Tibial artery (tissue), 4 donors: ENCODE results near the gene BTF3L4.
"Not testable (repeated sequence)": the region's sequence is repeated elsewhere in the genome, so short reads cannot be mapped to it uniquely, and the experiment has no call there.

Experiments used
- DNase-seq, 2 donors: peaks; one replicate each; pipeline ENCODE4 v3.0.0-alpha.2; 2019
- H3K27ac ChIP-seq, 2 donors: fragments of 200-600 bp; sonication (generic) in 1 of 2; 1 replicate in 1 of 2; 2 replicates in 1 of 2; pipeline ENCODE4 v1.5.1; 2018 to 2019; ENCODE audit warnings: mild to moderate bottlenecking in 1 of 2
- H3K27me3 ChIP-seq, 2 donors: fragments of 200-600 bp; sonication (generic) in 1 of 2; one replicate each; pipeline versions ENCODE4 v1.5.1 to v1.6.0; 2016 to 2019
- H3K36me3 ChIP-seq, 3 donors: fragments of 200-600 bp; sonication (generic) in 2 of 3; one replicate each; pipeline ENCODE4 v1.5.1; 2016 to 2019; ENCODE audit warnings: mild to moderate bottlenecking in 2 of 3
- H3K4me1 ChIP-seq, 4 donors: fragments of 200-600 bp; sonication (generic) in 2 of 4; 1 replicate in 3 of 4; 2 replicates in 1 of 4; pipeline ENCODE4 v1.5.1; 2016 to 2019
- H3K4me3 ChIP-seq, 2 donors: fragments of 200-600 bp; sonication (generic) in 1 of 2; 1 replicate in 1 of 2; 2 replicates in 1 of 2; pipeline ENCODE4 v1.5.1; 2018 to 2019; ENCODE audit warnings: mild to moderate bottlenecking in 2 of 2
- H3K9me3 ChIP-seq, 3 donors: fragments of 200-600 bp; sonication (generic) in 1 of 3; one replicate each; pipeline ENCODE4 v1.5.1; 2016 to 2019
- intact Hi-C: fragments of 100-400 bp; cut with DNase I; formaldehyde crosslinking; loops from one replicate; pipeline ENCODE4 v1.15.0; 2023; ENCODE audit warnings: low total_unique reads
- TF ChIP-seq, protein P1 (sequence below), 2 experiments: fragments of 200-600 bp in 1 of 2; fragments of 450-650 bp in 1 of 2; IDR thresholded peaks; one replicate each; pipeline ENCODE4 v1.5.1; 2017 to 2019; ENCODE audit warnings: antibody characterized with exemption in 2 of 2, mild to moderate bottlenecking in 1 of 2, moderate library complexity in 1 of 2

The BTF3L4 gene

DNA sequence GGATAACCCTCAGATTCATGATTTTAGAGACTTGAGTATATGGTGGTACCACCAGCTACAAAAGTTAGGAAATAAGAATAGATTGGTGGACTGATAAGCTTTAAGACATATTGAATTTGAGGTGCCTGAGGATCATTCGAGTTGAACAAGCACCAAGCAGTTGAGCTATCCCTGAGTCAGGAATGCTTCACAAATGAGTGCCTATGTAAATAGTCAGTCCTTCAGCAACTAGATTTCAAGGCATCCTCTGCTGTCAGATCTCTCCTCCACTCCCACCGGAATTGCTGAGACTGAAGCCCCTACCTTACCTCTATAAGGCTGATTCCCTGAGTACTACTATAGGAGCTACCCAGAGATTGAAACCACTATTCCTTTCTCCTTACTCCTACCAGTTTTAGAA, 7.1 kb downstream of the BTF3L4 start:
- TF ChIP-seq, protein P1, sequence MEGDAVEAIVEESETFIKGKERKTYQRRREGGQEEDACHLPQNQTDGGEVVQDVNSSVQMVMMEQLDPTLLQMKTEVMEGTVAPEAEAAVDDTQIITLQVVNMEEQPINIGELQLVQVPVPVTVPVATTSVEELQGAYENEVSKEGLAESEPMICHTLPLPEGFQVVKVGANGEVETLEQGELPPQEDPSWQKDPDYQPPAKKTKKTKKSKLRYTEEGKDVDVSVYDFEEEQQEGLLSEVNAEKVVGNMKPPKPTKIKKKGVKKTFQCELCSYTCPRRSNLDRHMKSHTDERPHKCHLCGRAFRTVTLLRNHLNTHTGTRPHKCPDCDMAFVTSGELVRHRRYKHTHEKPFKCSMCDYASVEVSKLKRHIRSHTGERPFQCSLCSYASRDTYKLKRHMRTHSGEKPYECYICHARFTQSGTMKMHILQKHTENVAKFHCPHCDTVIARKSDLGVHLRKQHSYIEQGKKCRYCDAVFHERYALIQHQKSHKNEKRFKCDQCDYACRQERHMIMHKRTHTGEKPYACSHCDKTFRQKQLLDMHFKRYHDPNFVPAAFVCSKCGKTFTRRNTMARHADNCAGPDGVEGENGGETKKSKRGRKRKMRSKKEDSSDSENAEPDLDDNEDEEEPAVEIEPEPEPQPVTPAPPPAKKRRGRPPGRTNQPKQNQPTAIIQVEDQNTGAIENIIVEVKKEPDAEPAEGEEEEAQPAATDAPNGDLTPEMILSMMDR (IDR thresholded peaks at IDR 0.05) = no peak
- Histone ChIP-seq H3K9me3 (no peaks in the 10 kb centered on the region), H3K27me3 (no peaks in the 10 kb centered on the region), H3K4me1 (peaks cover 0 to 16% (median 10%) of the 10 kb centered on the region in 4 donors), H3K36me3 (peaks cover 52 to 74% (median 67%) of the 10 kb centered on the region in 3 donors), H3K27ac (no peak overlapping the region), H3K4me3 (no peak overlapping the region)
- no peak for DNase-seq
- intact Hi-C loops = no loop called here

DNA sequence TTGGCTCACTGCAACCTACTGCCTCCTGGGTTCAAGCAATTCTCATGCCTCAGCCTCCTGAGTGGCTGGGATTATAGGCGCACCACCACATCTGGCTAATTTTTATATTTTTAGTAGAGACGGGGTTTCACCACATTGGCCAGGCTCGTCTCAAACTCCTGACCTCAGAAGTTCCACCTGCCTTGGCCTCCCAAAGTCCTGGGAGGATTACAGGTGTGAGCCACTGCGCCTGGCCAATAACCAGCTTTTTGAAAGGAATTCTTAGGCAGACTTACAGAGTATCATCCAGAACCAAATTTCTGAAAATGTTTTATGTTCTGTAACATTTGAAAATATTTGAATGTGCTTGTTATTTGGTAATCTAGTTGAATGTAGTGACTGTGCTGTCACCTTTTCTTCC, 14.6 kb downstream of the BTF3L4 start:
- H3K36me3 ChIP-seq = peaks cover 22 to 47% (median 33%) of the 10 kb centered on the region in 3 donors
- no peak for DNase-seq
- no peak overlapping the region for H3K27ac ChIP-seq
- H3K4me1 ChIP-seq = no peaks in the 10 kb centered on the region
- H3K27me3 ChIP-seq = no peaks in the 10 kb centered on the region
- H3K9me3 ChIP-seq = no peaks in the 10 kb centered on the region
- no peak overlapping the region for H3K4me3 ChIP-seq
- TF ChIP-seq, protein P1 (IDR thresholded peaks at IDR 0.05) = no peak
- intact Hi-C loops = no loop called here

DNA sequence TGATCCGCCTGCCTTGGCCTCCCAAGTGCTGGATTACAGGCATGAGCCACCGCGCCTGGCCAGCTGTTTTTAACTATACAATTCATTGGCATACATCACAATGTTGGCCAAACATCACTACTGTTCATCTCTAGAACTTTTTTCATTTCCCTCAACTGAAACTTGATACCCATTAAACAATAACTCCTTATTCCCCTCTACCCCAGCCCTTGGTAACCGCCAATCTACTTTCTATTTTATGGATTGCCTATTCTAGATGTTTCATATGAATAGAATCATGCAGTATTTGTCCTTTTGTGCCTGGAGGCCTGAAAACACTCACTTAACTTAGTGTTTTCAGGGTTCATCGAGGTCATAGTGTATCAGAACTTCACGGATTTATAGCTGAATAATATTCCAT, 16.2 kb downstream of the BTF3L4 start:
- TF ChIP-seq, protein P1 (IDR thresholded peaks at IDR 0.05) = no peak
- no peaks in the 10 kb centered on the region for H3K4me1 ChIP-seq
- H3K27me3 ChIP-seq = no peaks in the 10 kb centered on the region
- intact Hi-C loops = no loop called here
- H3K4me3 ChIP-seq = no peak overlapping the region
- H3K9me3 ChIP-seq = no peaks in the 10 kb centered on the region
- H3K36me3 ChIP-seq = peaks cover 10 to 44% (median 18%) of the 10 kb centered on the region in 3 donors
- no peak for DNase-seq
- H3K27ac ChIP-seq = no peak overlapping the region

DNA sequence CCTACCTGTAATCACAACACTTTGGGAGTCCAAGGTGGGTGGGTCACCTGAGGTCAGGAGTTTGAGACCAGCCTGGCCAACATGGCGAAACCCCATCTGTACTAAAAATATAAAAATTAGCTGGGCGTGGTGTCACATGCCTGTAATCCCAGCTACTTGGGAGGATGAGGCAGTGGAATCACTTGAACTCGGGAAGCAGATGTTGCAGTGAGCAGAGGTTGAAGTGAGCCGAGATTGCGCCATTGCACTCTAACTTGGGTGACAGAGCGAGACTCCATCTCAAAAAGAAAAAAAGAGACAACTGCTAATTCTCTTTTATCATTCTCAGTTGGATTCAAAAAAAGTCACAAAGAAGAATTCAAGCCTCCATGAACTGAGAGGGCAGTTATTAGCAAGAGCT, 21.2 kb downstream of the BTF3L4 start:
- H3K27me3 ChIP-seq, H3K9me3 ChIP-seq, DNase-seq, H3K4me1 ChIP-seq, intact Hi-C loops, H3K4me3 ChIP-seq, H3K27ac ChIP-seq: not testable (repeated sequence)
- peaks cover 3 to 40% (median 9%) of the 10 kb centered on the region in 3 donors for H3K36me3 ChIP-seq

DNA sequence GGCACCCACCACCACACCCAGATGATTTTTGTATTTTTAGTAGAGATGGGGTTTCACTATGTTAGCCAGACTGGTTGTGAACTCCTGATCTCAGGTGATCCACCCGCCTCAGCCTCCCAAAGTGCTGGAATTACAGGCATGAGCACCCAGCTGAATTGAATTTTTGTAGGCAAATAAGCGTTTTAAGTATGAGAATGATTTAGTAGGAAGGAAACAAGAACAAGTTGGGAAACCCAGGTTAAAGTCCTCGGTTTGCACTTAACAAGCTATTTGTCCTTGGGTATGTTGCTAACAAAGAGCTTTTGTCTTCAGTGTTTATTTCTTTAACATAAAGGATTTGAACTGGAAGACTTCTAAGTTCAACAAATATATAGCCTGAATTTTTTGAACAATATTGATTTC, 23.9 kb downstream of the BTF3L4 start:
- H3K36me3 ChIP-seq = peaks cover 3 to 30% (median 9%) of the 10 kb centered on the region in 3 donors
- no peaks in the 10 kb centered on the region for H3K27me3 ChIP-seq
- H3K4me1 ChIP-seq = no peaks in the 10 kb centered on the region
- no peaks in the 10 kb centered on the region for H3K9me3 ChIP-seq
- H3K4me3 ChIP-seq = no peak overlapping the region
- intact Hi-C loops = no loop called here
- no peak overlapping the region for H3K27ac ChIP-seq
- TF ChIP-seq, protein P1 (IDR thresholded peaks at IDR 0.05) = no peak
- no peak for DNase-seq

DNA sequence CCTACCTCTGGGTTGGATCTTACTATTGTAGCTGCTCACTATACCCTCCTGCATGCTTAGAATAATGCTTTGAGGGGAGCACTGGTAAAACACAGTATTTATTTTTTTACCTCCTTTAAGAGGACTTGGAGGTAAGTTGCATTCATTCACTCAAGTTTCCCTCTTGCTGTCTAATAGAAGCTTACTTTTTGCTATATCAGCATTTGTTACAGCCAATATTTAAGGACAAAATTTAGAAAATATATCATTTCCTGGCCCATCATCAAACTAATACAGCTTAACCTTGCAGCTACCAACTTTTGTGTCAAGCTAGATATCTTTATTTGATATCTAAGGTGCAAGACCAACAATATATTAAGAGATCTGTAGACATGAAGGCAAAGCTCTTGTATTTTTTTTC, 31.8 kb downstream of the BTF3L4 start:
- intact Hi-C loops, H3K27ac ChIP-seq, H3K4me1 ChIP-seq, H3K9me3 ChIP-seq, H3K4me3 ChIP-seq, DNase-seq, H3K27me3 ChIP-seq: not testable (repeated sequence)
- peaks cover 40 to 60% (median 47%) of the 10 kb centered on the region in 3 donors for H3K36me3 ChIP-seq

DNA sequence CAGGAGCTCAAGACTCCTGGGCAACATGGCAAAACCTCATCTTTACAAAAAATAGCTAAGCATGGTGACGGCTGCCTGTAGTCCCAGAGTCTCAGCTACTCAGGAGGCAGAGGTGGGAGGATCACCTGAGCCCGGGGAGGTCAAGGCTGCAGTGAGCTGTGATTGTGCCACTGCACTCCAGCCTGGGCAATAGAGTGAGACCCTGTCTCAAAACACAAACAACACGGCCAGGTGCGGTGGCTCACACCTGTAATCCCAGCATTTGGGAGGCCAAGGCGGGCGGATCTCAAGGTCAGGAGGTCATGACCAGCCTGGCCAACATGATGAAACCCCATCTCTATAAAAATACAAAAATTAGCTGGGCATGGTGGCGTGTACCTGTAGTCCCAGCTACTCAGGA, 38.2 kb downstream of the BTF3L4 start:
- DNase-seq, H3K4me3 ChIP-seq, H3K27me3 ChIP-seq, H3K27ac ChIP-seq, intact Hi-C loops, H3K9me3 ChIP-seq, H3K4me1 ChIP-seq: not testable (repeated sequence)
- peaks cover 13 to 24% (median 23%) of the 10 kb centered on the region in 3 donors for H3K36me3 ChIP-seq
